ENCODE data around the gene CD33.

Gene CD33

GRCh38 chr19:51259348-51260245 lies 34.7 kb downstream of the CD33 start:
- DNase-seq = peak; percentile 78 to 85 (median 80)

GRCh38 chr19:51263808-51264207 lies 38.9 kb downstream of the CD33 start:
- peak in 3 of 4 experiments; percentile 21 to 31 (median 26) for DNase-seq

DNA sequence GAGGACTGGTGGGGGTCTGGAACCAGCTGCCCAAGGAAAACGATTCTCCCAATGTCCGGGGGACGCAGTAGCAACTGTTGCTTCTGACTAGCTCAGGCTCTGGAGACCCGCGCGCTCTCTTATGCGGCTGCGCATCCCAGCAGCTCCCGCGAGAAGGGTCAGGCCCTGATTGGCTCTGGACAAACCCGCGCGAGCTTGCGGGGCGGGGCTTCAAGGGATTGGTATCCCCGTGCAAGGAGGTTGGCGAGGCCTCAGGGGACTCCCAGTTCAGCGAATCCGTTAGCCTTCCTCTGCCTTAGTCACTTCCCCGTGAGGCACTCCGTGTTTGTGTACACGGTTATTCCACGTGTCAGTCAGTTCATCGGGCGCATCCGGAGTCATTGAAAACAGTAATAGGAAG lies 46.2 kb downstream of the CD33 start:
- peak; percentile 35 to 56 (median 38) for DNase-seq

GRCh38 chr19:51272183-51272810 lies 47.4 kb downstream of the CD33 start:
- DNase-seq = peak; percentile 52 to 72 (median 64)

- DNase-seq = no peak
These were observed 49.3 kb downstream of the CD33 start for GRCh38 chr19:51274049-51274770.

DNA sequence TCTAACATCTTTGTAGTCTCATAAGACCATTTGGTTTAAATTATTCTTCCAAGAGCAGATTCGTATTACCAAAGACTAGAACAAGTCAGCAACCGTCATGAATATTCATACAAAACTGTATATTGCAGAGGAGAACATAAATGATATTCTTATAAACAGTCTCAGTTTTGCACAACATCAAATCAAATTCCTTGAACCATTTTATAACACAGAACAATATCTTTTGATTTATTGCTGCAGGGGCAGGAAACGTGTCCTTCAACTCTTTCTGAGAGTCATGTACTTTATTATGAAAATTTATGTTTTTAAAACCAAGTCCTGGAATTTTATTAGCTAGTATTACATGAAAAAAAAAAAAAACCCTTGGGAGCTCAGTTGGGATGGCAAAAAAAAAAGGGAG lies 52.2 kb downstream of the CD33 start:
- DNase-seq = no peak

DNA sequence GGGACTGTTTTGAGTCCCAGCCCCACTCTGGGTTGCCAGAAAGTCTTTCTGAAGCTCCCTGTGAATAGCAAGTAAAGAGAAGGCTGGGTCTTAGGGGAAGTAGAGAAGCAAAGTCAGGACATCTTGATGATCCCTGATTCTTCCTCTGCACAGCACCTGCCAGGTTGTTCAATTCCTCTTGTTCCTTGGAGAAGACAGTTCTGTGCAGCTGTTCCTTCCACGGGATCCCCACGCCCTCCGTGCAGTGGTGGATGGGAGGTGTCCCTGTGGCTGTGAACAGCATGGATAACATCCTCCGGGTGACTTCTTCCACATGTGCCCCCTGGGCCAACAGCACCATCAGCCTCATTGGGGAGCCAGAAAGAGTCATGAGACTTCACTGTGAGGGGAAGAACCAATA lies 57.5 kb downstream of the CD33 start:
- DNase-seq = no peak

DNA sequence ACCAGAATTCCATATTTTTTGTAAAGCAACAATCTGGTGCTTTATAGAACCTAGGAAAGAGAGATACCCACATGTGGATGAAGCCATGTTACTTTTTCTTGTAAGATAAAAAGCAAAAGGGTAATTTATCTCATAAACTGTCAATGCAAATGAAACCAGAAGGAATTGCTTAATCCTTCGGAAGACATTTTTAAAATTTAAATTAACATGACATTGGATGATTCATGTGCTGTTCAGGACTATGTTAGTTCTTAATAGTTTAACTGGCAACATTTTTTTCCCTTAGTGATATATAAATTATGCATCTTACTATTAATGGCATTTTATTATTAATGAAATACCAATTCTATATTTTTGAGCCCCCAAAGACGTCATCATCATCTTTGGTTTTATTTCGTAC lies 60.8 kb downstream of the CD33 start:
- no peak for DNase-seq
